HG03378 (cell line): ENCODE measurements around the gene THSD4.

ENCODE experiments used
- ATAC-seq: cut with Tn5 transposase; IDR thresholded peaks from one replicate; pipeline ENCODE4 v1.9.1; 2021; ENCODE audit warnings: mild to moderate bottlenecking, moderate library complexity; ENCODE audit not compliant: unreplicated experiment

Gene THSD4

DNA sequence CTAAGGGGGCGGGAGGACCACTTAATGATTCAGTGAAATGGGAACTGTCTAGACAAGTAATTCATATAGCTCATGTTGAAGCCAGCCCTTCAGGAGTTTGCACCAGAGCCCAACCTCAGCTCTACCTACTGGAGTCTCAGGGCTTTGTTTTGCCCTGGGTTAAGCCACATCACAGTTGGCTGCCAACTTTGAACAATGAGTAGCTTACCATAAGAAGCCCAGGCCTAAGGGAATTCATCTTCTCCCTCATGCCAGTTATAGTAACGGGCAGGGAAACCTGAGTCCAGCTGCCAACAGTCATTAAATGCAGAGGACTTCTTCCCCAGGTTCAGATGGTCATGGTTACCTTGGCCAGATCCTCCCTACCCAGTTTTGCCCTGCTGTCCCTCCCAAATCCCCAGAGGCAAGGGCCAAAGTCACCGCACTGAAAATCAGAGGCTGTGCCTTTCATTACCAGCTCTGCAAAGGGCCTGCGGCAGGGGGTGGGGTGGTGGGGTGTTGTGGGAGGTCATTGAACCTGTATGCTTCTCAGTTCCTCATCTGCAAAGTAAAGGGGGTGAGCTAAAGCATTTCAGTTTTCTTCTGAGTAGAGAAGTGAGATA lies 392.9 kb downstream of the THSD4 start:
- no peak for ATAC-seq

- no peak for ATAC-seq
Observed at GRCh38 chr15:71509139-71509538, 393.9 kb downstream of the THSD4 start.

DNA sequence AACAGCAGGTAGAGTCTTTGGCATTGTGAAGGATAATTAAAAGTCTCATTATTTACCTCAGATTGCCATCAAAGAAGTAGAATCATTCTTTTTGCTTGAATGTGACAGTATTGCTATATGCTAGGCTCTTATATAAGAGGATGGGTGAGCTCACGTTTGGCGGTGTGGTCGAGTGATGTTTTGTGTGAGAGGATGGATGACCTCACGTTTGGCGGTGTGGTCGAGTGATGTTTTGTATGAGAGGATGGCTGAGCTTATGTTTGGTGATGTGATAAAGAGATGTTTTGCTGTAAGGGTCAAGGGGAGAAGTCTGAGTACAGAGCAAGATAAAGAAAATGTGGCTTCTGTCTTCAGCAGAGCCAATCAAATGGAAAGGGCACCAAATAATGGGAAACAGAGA lies 395.5 kb downstream of the THSD4 start:
- ATAC-seq = no peak

GRCh38 chr15:71511796-71512681 lies 396.8 kb downstream of the THSD4 start:
- ATAC-seq = no peak

DNA sequence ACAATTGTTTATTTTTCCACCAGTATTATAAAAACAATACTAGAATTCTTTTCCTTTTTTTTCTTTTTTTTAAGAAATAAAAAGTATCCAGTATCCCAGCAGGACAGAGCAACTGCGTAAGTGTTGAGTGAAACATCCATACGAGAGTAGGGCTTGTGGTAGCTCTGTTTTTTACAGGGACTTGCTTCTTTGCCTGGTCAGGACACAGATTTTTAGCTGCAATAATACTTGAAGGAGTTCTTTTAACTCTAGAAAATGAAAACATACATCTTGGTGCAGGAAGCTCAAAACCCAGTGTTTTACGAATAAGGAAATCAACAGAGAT lies 397.4 kb downstream of the THSD4 start:
- ATAC-seq = no peak

DNA sequence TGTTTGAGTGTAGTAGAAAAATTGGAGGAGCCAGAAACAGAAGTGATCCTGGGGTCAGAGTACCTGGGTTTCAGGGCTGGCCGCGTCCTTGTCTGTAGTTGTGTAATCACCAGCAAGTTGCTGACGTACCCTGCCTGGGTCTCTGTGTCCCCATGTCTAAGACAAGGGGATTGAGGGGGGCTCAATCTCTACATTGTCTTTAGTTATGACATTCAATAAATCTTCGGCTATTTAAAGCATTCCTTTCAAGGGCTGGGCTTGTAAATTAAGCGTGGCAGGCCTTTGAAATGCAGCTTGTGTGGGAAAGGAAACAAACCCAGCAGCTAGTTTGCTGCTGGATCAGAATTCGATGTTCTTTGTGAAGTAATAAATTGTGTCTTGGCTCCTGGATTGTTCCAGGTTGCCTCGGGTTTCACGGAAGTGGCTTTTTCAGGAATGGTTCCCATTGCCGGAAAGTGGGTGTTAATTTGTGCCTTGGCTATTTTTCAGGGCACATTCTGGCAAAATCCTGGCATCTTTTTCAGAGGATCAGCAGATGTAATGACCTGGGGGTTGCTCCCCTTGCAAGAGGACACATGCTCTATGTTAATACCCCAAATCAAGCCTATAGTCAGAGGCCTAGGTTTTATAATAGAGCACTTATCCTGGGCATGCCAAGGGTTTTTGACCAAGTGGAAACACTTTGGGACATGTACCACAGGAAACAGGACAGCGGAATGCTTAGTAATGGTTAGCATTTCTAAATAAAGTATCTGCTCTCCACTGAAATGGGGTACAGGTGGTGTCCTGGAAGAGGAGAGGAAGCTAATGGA lies 400.3 kb downstream of the THSD4 start:
- no peak for ATAC-seq

DNA sequence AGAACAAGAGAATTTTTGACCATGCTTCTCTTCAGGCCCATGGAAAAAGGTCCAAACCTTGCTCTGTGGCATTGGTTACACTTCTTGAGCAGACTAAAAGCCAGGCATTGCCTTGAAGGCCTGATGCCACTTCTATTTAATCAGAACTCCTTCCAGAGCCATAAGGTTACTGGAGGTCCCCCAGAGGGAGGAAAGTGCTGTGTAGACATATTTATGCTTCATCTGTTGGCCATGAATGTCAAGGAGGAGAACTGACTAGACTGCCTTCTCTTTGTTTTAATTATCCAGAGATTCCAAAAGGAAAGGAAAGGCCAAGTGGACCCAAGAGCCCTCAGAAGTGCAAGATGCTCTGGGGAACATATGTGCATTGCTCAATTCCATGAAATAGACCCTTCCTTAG lies 402.5 kb downstream of the THSD4 start:
- no peak for ATAC-seq

GRCh38 chr15:71518661-71519060 lies 403.4 kb downstream of the THSD4 start:
- ATAC-seq = no peak

GRCh38 chr15:71526060-71526820 lies 411.0 kb downstream of the THSD4 start:
- ATAC-seq = no peak

GRCh38 chr15:71529361-71529760 lies 414.1 kb downstream of the THSD4 start:
- ATAC-seq = no peak

DNA sequence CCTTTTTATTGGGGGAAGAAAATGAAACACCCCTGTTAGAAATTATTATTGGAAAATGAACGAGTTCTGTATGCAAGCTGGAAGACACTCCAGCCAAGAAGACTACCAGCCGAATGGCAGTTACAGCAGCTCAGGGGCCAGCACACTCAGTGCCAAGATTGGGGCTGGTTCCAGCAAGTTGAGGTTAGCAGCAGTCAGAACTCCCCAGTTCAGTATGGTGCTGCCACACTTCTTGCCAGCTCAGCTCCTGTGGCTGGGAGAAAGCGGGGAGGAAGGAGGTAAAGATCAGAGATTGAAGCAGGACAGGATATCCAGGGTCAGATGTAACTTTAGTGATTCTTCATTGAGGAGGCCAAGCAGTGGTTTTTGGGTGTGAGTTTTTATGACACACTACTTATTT lies 414.8 kb downstream of the THSD4 start:
- ATAC-seq = no peak

DNA sequence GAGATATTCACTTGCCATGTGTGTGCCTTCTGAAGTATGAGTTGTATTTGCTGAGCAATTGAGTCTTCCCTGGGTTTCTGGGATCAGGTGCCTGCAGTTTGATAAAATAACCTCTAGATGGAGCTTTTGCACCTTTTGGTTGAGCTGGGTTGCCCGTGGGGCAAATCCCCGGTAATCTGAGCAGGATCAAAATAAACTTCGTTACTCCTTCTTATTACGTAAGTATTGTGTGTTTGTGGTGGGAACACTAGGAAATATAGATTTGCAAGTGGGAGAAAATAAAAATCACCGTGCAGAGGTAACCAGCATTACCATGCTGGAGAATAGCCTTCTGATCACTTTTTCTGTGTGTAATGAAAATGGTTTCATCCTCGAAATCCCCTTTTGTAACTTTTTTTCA lies 417.7 kb downstream of the THSD4 start:
- no peak for ATAC-seq

DNA sequence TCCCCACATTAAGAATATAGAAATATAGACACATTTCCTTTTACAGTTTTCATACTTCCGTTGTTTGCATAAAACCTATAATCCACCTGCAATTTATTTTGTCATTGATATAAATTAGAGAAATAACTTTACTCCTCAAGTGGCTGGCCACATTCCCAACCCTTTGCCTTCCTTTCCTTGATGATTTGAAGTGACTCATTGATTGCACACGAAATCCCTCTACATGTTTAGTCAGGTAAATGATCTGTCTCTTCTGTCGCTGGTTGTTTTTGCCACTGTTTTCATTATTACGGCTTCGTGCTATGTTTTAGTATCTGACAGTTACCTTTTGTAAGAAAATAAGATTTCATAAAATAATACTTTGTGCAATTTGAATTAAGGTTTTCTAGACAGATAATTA lies 422.9 kb downstream of the THSD4 start:
- ATAC-seq = no peak

GRCh38 chr15:71541746-71542145 lies 426.5 kb downstream of the THSD4 start:
- ATAC-seq = no peak

DNA sequence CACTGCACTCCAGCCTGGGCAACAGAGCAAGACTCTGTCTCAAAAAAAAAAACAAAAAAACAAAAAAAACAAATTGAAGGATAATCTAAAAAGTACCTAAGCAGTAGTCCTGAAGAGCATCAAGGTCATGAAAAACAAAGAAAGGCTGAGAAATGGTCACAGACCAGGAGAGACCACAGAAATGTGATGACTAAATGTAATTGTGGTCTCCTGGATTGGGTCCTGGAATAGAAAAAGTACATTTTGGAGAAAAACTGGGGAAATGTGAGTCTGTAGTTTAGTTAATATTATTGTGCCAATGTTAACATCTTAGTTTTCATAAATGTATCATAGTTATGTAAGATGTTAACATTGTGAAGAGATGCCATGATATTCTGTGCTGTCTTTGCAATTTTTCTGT lies 427.6 kb downstream of the THSD4 start:
- ATAC-seq = no peak

GRCh38 chr15:71543413-71543812 lies 428.1 kb downstream of the THSD4 start:
- no peak for ATAC-seq

DNA sequence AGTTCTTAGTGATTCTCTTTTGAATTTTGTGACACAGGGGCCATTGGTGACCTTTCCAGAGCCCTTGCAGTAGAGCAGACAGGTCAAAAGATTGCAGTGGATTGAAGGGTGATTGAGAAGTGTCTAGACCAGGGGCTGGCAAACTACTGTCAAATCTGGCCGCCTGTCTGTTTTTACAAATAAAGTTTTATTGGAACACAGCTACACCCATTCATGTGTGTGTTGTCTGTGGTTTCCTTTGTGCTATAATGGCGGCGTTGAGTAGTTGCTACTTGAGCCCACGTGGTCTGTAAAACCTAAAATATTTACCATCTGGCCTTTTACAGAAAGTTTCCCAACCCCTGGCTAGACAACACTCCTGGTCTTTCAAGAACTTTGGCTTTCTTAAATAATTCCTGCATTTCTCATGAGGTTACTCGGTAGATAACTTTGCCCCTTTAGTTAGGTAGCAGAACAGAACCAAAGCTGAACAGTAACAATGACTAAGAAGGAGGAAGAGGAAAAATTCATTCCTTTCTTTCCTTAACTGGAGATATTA lies 430.0 kb downstream of the THSD4 start:
- no peak for ATAC-seq

DNA sequence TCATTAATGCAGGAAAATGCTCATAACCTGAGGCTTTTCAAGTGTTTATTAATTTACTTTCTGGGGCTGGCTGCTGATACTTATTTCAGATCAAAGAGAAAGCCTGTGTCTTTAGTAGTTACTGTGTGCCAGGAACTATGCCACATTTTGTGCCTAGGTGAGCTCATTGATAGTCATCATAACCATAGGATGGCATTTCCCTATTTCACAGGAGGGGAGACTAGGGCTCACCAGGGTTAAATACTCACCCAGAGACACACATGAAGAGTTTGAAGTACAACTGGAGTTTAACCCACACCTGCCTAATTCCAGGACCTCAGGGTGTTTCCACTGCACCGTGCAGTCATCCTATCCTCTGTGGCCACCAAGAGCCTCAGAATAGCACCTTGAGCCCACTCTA lies 430.7 kb downstream of the THSD4 start:
- no peak for ATAC-seq

GRCh38 chr15:71547011-71547410 lies 431.7 kb downstream of the THSD4 start:
- ATAC-seq = no peak

- ATAC-seq = no peak
Observed at GRCh38 chr15:71548401-71548807, 433.1 kb downstream of the THSD4 start.

DNA sequence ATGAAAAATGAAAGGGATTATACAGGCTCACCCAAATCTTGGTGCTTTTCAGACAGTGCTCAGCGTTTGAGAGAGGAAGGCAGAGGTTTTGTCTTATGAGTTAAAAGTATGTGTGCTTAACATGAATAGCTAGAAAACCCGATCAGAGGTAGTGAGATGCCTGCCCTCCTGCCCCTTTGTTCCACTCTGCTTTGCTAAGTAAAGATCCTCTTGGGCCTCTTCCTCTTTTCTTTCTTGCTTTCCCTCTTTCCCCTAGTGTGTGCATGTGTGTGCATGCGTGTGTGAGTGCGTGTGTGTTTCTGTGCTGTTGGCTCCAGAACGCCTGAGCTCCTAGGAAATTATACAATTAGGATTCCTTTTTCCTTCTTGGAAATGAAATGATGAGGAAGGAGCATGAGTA lies 433.8 kb downstream of the THSD4 start:
- ATAC-seq = no peak
